Caki2 (cell line): ENCODE data around the gene OR2B2. TPM values are rescaled to one million over a fixed set of nuclear protein-coding genes. Genes with fewer than 3 reads are reported as not detected.

ENCODE experiments used
- total RNA-seq: library from RNA; depleted of rRNA; stranded (reverse); fragments of >200 nt; shearing (Covaris generic); gene quantifications from 2 replicates; pipeline ENCODE4 v1.2.3, GENCODE V29; 2014; ENCODE audit warnings: low replicate concordance; rRNA removed

Gene OR2B2
- total RNA-seq, 1 experiment from 2014 or later = not detected

Other genes starting within 250 kb of the OR2B2 start
- not detected in 2 replicates for gene OR2B6, start 44.8 kb upstream of the OR2B2 start, total RNA-seq
- 2.1 and 2.4 TPM in 2 replicates for gene ZNF165, start 168.2 kb upstream of the OR2B2 start, total RNA-seq
- 0.88 and 4.8 TPM in 2 replicates for gene ZSCAN16, start 212.2 kb upstream of the OR2B2 start, total RNA-seq
- 6.9 TPM in 2 replicates for gene ZKSCAN8, start 229.5 kb upstream of the OR2B2 start, total RNA-seq